Activated T-cell treated with anti-CD3 and anti-CD28 coated beads, Interleukin-2, amount 50 U/mL, for 72 hours (primary cell): ENCODE measurements around the gene DXO. TPM values are rescaled to one million over a fixed set of nuclear protein-coding genes. Genes with fewer than 3 reads are reported as not detected.

Experiments used
- ATAC-seq, 2 donors: fragments of 150-1000 bp; cut with Tn5 transposase; replicated peaks in 1 of 2; 2 replicates each; pipeline ENCODE4 v1.10.0; 2021; ENCODE audit warnings: moderate library complexity in 2 of 2, mild to moderate bottlenecking in 1 of 2
- DNase-seq, 2 donors: peaks; one replicate each; pipeline ENCODE4 v3.0.0; 2021 to 2022; ENCODE audit warnings: mixed read lengths in 1 of 2
- H3K27ac Mint-ChIP-seq: one replicate; pipeline ENCODE4 v1.8.0; 2022; ENCODE audit warnings: mild to moderate bottlenecking, moderate library complexity, mixed read lengths
- H3K27me3 Mint-ChIP-seq: one replicate; pipeline ENCODE4 v1.8.0; 2022; ENCODE audit warnings: low read depth, mixed read lengths
- H3K36me3 Mint-ChIP-seq, 2 donors: one replicate each; pipeline ENCODE4 v1.8.0; 2022; ENCODE audit warnings: mixed read lengths in 2 of 2, mild to moderate bottlenecking in 1 of 2; ENCODE audit not compliant: insufficient read depth in 2 of 2
- H3K4me1 Mint-ChIP-seq: one replicate; pipeline ENCODE4 v1.8.0; 2022; ENCODE audit warnings: low read depth, mixed read lengths
- H3K4me3 Mint-ChIP-seq, 2 donors: one replicate each; pipeline ENCODE4 v1.8.0; 2022; ENCODE audit warnings: mild to moderate bottlenecking in 2 of 2, mixed read lengths in 2 of 2, moderate library complexity in 2 of 2
- H3K9me3 Mint-ChIP-seq, 2 donors: one replicate each; pipeline ENCODE4 v1.8.0; 2022; ENCODE audit warnings: mixed read lengths in 2 of 2
- total RNA-seq, 2 donors: library from RNA; stranded (reverse); gene quantifications; one replicate each; pipeline ENCODE4 v1.2.3, GENCODE V29; 2022

The DXO gene
- total RNA-seq, 2 donors from 2014 or later = 23.3 to 34.7 TPM

- DNase-seq (no peak), ATAC-seq (no peak)
- Mint-ChIP-seq H3K27ac (no peak overlapping the region), H3K27me3 (peaks cover 1% of the 10 kb centered on the region), H3K9me3 (no peaks in the 10 kb centered on the region), H3K4me3 (no peak overlapping the region), H3K4me1 (no peaks in the 10 kb centered on the region), H3K36me3 (no peaks in the 10 kb centered on the region)
Observed at GRCh38 chr6:31920811-31921210, 51.1 kb downstream of the DXO start.

Other genes with a start within 250 kb of the DXO start
- under 1 TPM in 1 of 2 donors, not detected in 1; 0.10 TPM for gene MPIG6B, start 248.8 kb downstream of the DXO start, total RNA-seq
- 10 to 100 TPM; 19.0 to 19.6 TPM for gene DDAH2, start 242.8 kb downstream of the DXO start, total RNA-seq
- 100 to 1,000 TPM; 253 to 318 TPM for gene CLIC1, start 235.6 kb downstream of the DXO start, total RNA-seq
- 10 to 100 TPM; 84.9 to 98.4 TPM for gene MSH5, start 232.1 kb downstream of the DXO start, total RNA-seq
- 10 to 100 TPM; 15.7 to 18.0 TPM for gene SAPCD1, start 209.5 kb downstream of the DXO start, total RNA-seq
- gene VWA7, start 194.8 kb downstream of the DXO start, total RNA-seq = 1 to 10 TPM; 3.3 to 3.4 TPM
- gene VARS1, start 176.4 kb downstream of the DXO start, total RNA-seq = 100 to 1,000 TPM in 1 of 2 donors, 10 to 100 TPM in 1; 91.3 to 101 TPM
- gene LSM2, start 165.2 kb downstream of the DXO start, total RNA-seq = 100 to 1,000 TPM; 122 to 123 TPM
- 1 to 10 TPM; 2.9 to 3.1 TPM for gene HSPA1L, start 156.9 kb downstream of the DXO start, total RNA-seq
- 10 to 100 TPM; 16.5 to 37.6 TPM for gene HSPA1A, start 156.6 kb downstream of the DXO start, total RNA-seq
- gene HSPA1B, start 144.4 kb downstream of the DXO start, total RNA-seq = 10 to 100 TPM; 31.6 to 44.9 TPM
- gene NEU1, start 109.3 kb downstream of the DXO start, total RNA-seq = 10 to 100 TPM; 24.0 to 27.1 TPM
- under 1 TPM; 0.22 to 0.23 TPM for gene SLC44A4, start 93.1 kb downstream of the DXO start, total RNA-seq
- 10 to 100 TPM; 49.2 to 64.7 TPM for gene EHMT2, start 74.4 kb downstream of the DXO start, total RNA-seq
- 1 to 10 TPM in 1 of 2 donors, under 1 TPM in 1; 0.88 to 1.9 TPM for gene ZBTB12, start 70.1 kb downstream of the DXO start, total RNA-seq
- gene C2, start 44.4 kb downstream of the DXO start, total RNA-seq = 1 to 10 TPM; 3.4 to 5.1 TPM
- gene CFB, start 26.0 kb downstream of the DXO start, total RNA-seq = 1 to 10 TPM; 1.1 to 3.5 TPM
- gene NELFE, start 13.2 kb downstream of the DXO start, total RNA-seq = 10 to 100 TPM; 65.0 to 71.5 TPM
- gene SKIC2, start 13.0 kb downstream of the DXO start, total RNA-seq = 10 to 100 TPM; 75.7 to 79.7 TPM
- 1 to 10 TPM; 6.9 to 7.6 TPM for gene C4A, start 9.9 kb upstream of the DXO start, total RNA-seq
- 1 to 10 TPM; 4.9 to 6.4 TPM for gene C4B, start 42.7 kb upstream of the DXO start, total RNA-seq
- gene CYP21A2, start 66.3 kb upstream of the DXO start, total RNA-seq = 1 to 10 TPM; 1.1 to 1.3 TPM
- 10 to 100 TPM; 10.9 to 15.0 TPM for gene TNXB, start 137.2 kb upstream of the DXO start, total RNA-seq
- 100 to 1,000 TPM in 1 of 2 donors, 10 to 100 TPM in 1; 99.9 to 105 TPM for gene ATF6B, start 156.1 kb upstream of the DXO start, total RNA-seq
- gene FKBPL, start 158.2 kb upstream of the DXO start, total RNA-seq = 1 to 10 TPM; 6.9 to 9.1 TPM
- gene PRRT1, start 179.8 kb upstream of the DXO start, total RNA-seq = 1 to 10 TPM in 1 of 2 donors, under 1 TPM in 1; 0.83 to 1.2 TPM
- 10 to 100 TPM; 17.9 to 18.2 TPM for gene PPT2, start 182.0 kb upstream of the DXO start, total RNA-seq
- 10 to 100 TPM in 1 of 2 donors, 1 to 10 TPM in 1; 9.6 to 11.2 TPM for gene EGFL8, start 192.5 kb upstream of the DXO start, total RNA-seq
- 10 to 100 TPM; 29.6 to 30.4 TPM for gene AGPAT1, start 203.9 kb upstream of the DXO start, total RNA-seq
- 10 to 100 TPM; 45.0 to 49.2 TPM for gene RNF5, start 206.3 kb upstream of the DXO start, total RNA-seq
- 10 to 100 TPM; 39.0 to 48.0 TPM for gene AGER, start 212.1 kb upstream of the DXO start, total RNA-seq
- 100 to 1,000 TPM in 1 of 2 donors, 10 to 100 TPM in 1; 98.3 to 104 TPM for gene PBX2, start 218.1 kb upstream of the DXO start, total RNA-seq
- gene GPSM3, start 220.5 kb upstream of the DXO start, total RNA-seq = 100 to 1,000 TPM; 192 to 213 TPM